ENCODE results near the gene CNNM1. TPM values are rescaled to one million over a fixed set of nuclear protein-coding genes. Genes with fewer than 3 reads are reported as not detected.

Gene CNNM1
- total and polyA plus RNA-seq, 8 donors, result 0.53 to 1.6 (median 1.3) TPM

DNA sequence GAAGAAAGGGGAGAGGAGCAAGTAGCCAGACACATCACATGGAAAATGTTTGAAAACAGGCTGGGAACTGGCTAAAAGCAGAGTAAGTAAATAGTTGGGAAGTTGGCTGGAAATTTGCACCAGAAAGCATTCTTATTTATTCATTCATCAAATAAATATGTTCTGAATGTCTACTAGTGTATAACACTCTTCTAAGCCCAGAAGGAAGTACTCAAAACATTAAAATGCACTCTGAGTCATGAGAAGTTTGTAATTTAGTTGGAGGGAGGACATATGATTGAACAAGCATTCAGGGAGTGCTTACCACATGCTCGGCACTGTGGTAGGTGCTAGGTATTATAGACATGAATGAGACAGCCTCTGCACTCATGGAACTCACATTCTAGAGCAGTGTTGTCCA, 37.0 kb upstream of the CNNM1 start:
- no peaks in the 10 kb centered on the region for H3K27me3 ChIP-seq
- H3K36me3 ChIP-seq, result no peaks in the 10 kb centered on the region
- 60 to 63% methylated on average over 1 of the region's 1 CpG for WGBS, 2 donors
- no peaks in the 10 kb centered on the region for H3K4me1 ChIP-seq
- FAIRE-seq (no peak), DNase-seq (no peak), ATAC-seq (peak in 3 of 4 donors; percentile 30 to 69 (median 68))
- intact Hi-C loops (cut with DNase I), result no loop called here
- no peaks in the 10 kb centered on the region for H3K9me3 ChIP-seq
- no peak overlapping the region for H3K4me3 ChIP-seq
- H3K27ac ChIP-seq, result no peak overlapping the region
- TF ChIP-seq, protein P1, sequence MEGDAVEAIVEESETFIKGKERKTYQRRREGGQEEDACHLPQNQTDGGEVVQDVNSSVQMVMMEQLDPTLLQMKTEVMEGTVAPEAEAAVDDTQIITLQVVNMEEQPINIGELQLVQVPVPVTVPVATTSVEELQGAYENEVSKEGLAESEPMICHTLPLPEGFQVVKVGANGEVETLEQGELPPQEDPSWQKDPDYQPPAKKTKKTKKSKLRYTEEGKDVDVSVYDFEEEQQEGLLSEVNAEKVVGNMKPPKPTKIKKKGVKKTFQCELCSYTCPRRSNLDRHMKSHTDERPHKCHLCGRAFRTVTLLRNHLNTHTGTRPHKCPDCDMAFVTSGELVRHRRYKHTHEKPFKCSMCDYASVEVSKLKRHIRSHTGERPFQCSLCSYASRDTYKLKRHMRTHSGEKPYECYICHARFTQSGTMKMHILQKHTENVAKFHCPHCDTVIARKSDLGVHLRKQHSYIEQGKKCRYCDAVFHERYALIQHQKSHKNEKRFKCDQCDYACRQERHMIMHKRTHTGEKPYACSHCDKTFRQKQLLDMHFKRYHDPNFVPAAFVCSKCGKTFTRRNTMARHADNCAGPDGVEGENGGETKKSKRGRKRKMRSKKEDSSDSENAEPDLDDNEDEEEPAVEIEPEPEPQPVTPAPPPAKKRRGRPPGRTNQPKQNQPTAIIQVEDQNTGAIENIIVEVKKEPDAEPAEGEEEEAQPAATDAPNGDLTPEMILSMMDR (IDR thresholded peaks at IDR 0.05), result no peak

DNA sequence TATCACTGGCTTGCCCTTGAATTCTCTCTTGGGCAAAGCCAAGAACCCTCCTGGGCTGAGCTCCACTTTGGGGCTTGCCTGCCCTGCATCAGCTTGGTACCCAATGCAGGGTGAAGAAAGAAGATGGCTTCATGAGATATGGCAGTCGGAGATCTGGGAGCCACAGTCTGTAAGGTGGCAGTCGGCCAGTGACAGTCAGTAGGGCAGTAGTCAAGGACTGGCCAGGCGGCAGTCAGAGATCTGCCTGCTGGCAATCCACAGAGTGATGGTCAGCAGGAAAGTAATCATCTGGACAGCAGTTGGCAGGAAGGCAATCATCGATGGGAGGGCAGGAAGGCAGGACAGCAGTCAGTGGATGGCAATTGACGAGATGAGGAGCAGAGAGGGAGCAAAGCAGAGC, 32.6 kb upstream of the CNNM1 start:
- DNase-seq, result no peak
- H3K4me1 ChIP-seq, result no peaks in the 10 kb centered on the region
- H3K4me3 ChIP-seq, result no peak overlapping the region
- intact Hi-C loops (cut with DNase I), result no loop called here
- 39 to 48% methylated on average over 5 of the region's 5 CpGs for WGBS, 2 donors
- no peak for FAIRE-seq
- no peaks in the 10 kb centered on the region for H3K9me3 ChIP-seq
- H3K36me3 ChIP-seq, result no peaks in the 10 kb centered on the region
- ATAC-seq, result no peak
- no peaks in the 10 kb centered on the region for H3K27me3 ChIP-seq
- TF ChIP-seq, protein P1 (IDR thresholded peaks at IDR 0.05), result no peak
- H3K27ac ChIP-seq, result no peak overlapping the region

DNA sequence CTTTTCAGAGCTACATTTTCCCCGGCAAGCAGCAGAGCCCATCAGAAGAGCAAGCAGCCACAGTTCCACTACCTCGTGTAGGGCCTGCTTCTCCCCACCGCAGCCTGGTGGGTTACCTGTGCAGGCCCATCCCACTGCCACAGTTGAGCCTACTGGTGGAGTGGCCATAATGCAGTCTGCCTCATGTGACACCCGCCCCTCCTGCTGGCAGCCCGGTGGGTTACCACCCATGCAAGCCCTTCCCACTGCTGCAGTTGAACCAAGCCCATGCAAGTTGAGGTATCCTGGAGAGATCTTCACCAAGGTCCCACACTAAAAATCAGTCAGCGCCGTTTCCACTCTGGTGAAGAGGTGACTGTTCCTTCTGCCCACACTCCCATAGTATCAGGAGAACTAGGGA, 32.1 kb upstream of the CNNM1 start:
- no peak overlapping the region for H3K4me3 ChIP-seq
- H3K4me1 ChIP-seq, result no peaks in the 10 kb centered on the region
- no peaks in the 10 kb centered on the region for H3K9me3 ChIP-seq
- WGBS, 2 donors, result 85 to 94% methylated on average over 7 of the region's 7 CpGs
- TF ChIP-seq, protein P1 (IDR thresholded peaks at IDR 0.05), result no peak
- ATAC-seq, result no peak
- intact Hi-C loops (cut with DNase I), result no loop called here
- no peaks in the 10 kb centered on the region for H3K36me3 ChIP-seq
- H3K27ac ChIP-seq, result no peak overlapping the region
- no peak for FAIRE-seq
- DNase-seq, result no peak
- no peaks in the 10 kb centered on the region for H3K27me3 ChIP-seq

DNA sequence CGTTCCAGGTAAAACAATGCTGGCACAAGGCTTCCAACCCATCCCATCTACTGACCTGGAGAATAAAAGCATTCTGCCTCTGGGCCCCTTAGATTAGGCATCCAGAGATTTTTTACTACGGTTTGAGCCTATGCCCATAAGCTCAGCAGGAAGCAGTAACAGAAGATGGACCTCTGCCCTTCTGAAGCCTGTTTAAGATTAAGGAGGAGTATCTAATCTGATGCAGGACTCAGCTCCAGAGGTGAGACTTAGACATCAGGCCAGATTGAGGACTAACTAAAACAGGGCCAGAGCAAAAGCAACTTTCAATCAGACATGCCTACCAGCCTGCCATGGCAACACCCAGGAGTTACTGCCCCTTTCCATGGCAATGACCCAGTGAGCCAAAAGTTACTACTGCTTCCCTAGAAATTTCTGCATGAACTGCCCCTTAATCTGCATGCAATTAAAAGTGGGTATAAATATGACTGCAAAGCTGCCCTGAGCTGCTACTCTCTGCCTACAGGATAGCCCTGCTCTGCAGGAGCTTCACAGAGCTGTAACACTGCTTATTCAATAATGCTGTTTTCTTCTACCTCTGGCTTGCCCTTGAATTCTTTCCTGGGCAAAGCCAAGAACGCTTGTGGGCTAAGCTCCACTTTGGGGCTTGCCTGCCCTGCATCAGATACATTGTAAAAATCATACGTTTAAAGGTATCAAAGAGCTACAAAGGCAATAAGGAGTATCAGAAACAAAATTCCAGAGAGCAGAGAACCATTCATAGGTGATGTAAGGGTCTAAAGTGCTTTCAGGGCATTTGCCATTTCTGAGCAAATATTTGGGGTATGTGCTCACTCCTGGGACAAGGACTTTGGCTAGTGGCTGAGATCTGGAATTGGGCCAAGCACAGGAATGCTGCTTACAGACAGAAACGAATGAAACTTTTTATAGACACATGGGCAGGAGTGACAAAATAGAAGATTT, 25.0 kb upstream of the CNNM1 start:
- peak in 3 of 4 donors; percentile 46 to 75 (median 70) for ATAC-seq
- 12 to 14% methylated on average over 5 of the region's 5 CpGs for WGBS, 2 donors
- FAIRE-seq, result no peak
- Histone ChIP-seq H3K9me3 (no peaks in the 10 kb centered on the region), H3K4me1 (peaks cover 0 to 11% (median 0%) of the 10 kb centered on the region in 3 donors), H3K36me3 (no peaks in the 10 kb centered on the region), H3K27ac (no peak overlapping the region), H3K4me3 (no peak overlapping the region), H3K27me3 (no peaks in the 10 kb centered on the region)
- TF ChIP-seq, protein P1 (IDR thresholded peaks at IDR 0.05), result no peak
- intact Hi-C loops (cut with DNase I), result no loop called here
- peak in 4 of 6 donors; percentile 25 to 43 (median 37) for DNase-seq

DNA sequence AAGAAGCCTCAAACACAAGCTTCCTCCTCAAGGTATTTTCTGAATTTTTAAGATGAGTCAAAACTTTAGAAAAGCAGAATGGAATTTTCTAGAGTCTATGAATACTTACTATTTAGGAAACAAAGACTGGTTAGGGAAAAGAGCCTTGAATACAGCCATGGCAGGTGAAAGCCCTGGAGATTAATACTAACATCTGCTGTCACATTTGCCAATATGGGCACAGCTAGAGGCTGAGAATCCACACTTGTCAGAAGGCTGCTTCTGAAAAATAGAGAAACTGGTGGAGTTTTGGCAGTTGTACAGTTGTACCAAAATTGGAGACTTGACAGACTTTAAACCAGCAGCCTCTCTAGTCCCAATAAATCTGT, 24.3 kb upstream of the CNNM1 start:
- no peak for FAIRE-seq
- DNase-seq, result no peak
- Histone ChIP-seq H3K36me3 (no peaks in the 10 kb centered on the region), H3K27ac (no peak overlapping the region), H3K4me1 (peaks cover 0 to 11% (median 0%) of the 10 kb centered on the region in 3 donors), H3K27me3 (no peaks in the 10 kb centered on the region), H3K9me3 (no peaks in the 10 kb centered on the region), H3K4me3 (no peak overlapping the region)
- peak in 2 of 4 donors; percentile 20 to 24 for ATAC-seq
- intact Hi-C loops (cut with DNase I), result no loop called here
- TF ChIP-seq, protein P1 (IDR thresholded peaks at IDR 0.05), result no peak
